GM21528 (cell line): ENCODE data around the gene ZCCHC9.
"Not testable (repeated sequence)": the region's sequence is repeated elsewhere in the genome, so short reads cannot be mapped to it uniquely, and the experiment has no call there.

ENCODE experiments used
- ATAC-seq: cut with Tn5 transposase; IDR thresholded peaks from one replicate; pipeline ENCODE4 v1.9.1; 2021; ENCODE audit warnings: mild to moderate bottlenecking, moderate library complexity; ENCODE audit not compliant: unreplicated experiment, low FRiP score

The ZCCHC9 gene

GRCh38 chr5:81301271-81302015 lies at the start of gene ZCCHC9:
Gene ZCCHC9, plus strand, starts transcription at chr5:81301587. Its CDS starts 3,171 bp downstream, at chr5:81304758.
- peak; percentile 96 for ATAC-seq

GRCh38 chr5:81251922-81252321 lies 49.5 kb upstream of the ZCCHC9 start:
- ATAC-seq: no peak

DNA sequence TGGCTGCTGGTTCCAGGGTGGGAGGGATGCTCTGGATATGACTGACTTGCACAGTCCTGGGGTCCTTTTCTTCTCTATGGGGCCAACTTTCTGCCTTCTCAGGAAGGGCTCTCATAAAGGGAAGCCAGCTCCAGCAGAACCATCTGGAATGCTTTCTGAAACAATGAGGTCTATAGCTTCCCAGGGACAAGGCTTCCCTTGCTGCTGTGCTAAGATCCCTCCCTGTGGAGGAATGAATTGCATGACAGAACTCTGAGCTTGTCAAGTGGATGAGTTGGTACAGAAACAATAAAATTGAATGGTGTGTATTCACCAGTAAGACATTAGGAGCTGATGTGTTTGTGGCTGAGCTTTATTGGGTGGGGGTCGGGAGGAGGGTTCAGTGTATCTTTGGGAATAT lies 48.5 kb upstream of the ZCCHC9 start:
- ATAC-seq: no peak

DNA sequence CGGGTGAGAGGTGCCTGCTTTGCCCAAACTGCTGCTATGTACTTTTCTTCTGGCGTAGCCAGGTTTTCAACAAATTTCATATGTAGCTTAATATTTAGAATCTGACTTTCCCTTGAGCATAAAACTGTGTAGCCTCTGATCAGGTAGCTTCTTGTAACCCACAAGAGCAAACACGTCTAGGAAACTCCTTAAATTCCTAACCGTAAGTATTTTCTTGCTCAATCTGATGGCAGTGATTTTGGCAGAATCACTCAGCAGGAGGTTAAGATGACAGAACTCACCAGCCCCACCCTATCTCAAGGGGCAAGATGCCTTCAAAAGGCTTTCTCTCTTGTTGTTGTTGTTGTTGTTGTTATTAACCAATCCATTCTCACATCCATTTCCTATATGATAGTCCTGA lies 47.5 kb upstream of the ZCCHC9 start:
- ATAC-seq: no peak

DNA sequence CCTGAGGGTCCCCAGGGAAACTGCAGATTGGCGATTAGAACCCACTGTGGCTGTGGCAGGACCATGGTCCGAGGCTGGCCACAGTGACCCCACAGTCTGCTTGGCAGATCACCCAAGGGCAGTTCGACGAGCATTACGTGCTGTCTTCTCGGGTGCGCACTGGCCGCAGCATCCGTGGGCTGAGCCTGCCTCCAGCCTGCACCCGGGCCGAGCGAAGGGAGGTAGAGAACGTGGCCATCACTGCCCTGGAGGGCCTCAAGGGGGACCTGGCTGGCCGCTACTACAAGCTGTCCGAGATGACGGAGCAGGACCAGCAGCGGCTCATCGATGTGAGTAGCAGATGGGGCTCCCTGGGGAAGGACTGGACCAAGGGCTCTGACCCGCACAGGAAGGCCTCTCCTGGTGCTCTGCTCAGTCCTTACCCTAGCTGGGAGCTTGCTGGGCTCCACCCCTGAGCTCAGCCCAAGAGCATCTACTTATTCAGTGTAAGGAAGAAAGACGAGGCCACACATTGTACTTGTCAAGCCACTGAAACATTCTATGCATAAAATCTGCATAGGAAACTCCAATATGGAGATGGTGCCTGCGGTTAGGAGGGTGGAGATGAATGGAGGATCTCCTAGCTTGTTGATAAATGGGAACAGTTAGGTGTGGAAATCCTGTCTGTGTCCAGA lies 46.4 kb upstream of the ZCCHC9 start:
- ATAC-seq: no peak

DNA sequence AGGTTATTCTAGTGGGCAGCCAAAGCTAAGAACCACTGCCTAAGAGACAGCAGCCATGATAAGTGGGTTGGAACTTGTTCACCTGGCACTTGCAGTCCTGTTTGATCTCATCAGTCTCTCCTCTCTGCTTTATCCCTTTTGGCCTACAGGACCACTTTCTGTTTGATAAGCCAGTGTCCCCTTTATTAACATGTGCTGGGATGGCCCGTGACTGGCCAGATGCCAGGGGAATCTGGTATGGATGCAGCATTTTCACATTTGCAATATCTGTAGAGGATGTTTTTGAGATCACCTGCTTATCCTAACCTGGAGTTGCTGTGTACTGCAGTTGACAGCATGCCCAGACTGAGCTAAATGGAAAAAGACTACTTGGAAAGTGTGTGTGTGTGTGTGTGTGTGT lies 44.6 kb upstream of the ZCCHC9 start:
- ATAC-seq: no peak

GRCh38 chr5:81262796-81263195 lies 38.6 kb upstream of the ZCCHC9 start:
- not testable (repeated sequence) for ATAC-seq

DNA sequence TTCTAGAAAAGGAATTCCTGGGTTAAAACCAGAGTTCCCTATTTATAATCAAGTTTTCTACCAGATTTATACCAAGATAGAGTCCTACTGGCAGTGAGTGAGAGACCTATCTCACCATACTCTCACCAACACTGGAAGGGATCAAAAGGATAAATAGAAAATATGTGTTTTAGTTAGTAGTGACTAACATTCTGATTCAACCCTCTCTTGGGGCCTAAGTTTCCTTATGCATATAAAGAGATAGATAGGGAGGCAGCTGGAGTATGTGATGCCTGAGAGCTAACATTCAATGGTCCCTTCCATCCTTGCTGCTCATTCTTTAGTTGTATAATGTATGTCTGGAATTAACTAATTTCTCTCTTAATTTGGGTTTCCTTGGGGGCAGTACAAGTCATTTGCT lies 36.3 kb upstream of the ZCCHC9 start:
- ATAC-seq: no peak

GRCh38 chr5:81268521-81269196 lies 32.7 kb upstream of the ZCCHC9 start:
- no peak for ATAC-seq

- no peak for ATAC-seq
Measured at GRCh38 chr5:81269751-81270393, 31.5 kb upstream of the ZCCHC9 start.

DNA sequence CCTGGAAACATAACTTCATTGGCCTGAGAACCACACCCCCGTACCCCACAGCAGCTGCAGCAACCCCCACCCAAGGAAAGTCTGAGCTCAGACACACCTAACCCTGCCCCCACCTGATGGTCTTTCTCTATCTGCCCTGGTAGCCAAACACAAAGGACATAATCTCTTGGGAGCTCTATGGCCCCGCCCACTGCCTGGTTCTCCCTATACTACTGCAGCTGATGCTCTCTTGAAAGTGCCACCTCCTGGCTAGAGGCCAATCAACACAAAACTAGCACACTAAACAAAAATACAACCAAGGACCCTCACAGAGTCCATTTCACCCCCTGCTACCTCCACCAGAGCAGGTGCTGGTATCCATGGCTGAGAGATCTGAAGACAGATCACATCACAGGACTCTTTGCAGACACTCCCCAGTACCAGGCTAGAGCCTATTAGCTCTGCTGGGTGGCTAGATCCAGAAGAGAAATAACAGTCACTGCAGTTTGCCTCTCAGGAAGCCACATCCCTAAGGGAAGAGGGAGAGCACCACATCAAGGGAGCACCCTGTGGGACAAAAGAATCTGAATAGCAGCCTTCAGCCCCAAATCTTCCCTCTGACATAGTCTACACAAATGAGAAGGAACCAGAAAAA lies 30.9 kb upstream of the ZCCHC9 start:
- ATAC-seq: not testable (repeated sequence)

DNA sequence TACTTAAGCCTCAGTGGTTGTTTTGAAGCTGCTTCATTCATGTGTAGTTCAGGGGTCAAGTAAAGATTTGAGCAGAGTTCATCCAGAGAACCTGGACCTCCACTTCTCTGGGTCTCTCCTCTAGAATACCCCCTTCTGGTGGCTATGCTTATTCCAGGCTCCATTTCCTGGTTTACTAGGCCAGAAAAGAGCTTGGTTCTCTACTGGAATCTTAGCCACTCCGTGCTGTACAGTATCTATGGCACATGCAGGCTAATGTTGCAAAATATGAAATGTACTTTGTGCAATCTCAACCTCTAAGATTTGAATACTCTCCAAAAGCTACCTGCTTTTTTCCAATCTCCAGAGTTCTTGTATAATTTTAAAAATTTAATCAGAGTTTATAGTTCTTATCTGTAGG lies 17.4 kb upstream of the ZCCHC9 start:
- no peak for ATAC-seq

DNA sequence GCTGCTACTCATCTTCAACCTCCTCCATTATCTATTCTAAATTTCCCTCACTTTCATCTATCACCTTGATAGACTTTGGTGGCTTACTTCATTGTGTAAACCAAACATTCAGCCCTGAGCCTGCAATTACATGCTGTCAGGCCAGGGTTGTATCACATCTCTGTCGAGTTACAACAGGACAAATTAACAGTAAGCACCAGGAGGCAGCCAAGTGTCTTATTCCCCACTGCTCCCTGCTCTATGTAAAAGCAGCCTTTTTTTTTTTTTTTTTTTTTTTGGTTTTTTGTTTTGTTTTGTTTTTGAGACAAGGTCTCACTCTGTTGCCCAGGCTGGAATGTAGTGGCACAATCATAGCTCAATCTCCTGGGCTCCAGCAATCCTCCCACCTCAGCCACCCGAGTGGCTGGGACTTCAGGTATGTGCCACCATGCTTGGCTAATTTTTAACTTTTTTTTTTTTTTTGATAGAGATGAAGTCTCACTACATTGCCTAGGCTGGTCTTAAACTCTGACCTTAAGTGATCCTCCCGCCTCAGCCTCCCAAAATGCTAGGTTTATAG lies 15.2 kb upstream of the ZCCHC9 start:
- no peak for ATAC-seq

GRCh38 chr5:81288021-81288433 lies 13.4 kb upstream of the ZCCHC9 start:
- no peak for ATAC-seq

DNA sequence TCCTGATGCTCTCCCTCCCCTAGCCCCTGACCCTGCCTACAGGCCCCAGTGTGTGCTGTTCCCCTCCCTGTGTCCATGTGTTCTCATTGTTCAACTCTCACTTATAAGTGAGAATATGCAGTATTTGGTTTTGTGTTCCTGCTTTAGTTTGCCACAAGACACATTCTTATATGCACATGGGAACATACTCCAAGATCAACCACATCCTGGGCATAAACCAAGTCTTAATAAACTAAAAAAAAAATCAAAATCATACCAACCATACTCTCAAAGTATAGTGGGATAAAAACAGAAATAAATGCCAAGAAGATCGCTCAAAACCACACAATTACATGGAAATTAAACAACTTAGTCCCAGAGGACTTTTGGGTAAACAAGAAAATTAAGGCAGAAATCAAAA lies 11.2 kb upstream of the ZCCHC9 start:
- ATAC-seq: no peak

GRCh38 chr5:81292130-81292529 lies 9.3 kb upstream of the ZCCHC9 start:
- ATAC-seq: no peak

DNA sequence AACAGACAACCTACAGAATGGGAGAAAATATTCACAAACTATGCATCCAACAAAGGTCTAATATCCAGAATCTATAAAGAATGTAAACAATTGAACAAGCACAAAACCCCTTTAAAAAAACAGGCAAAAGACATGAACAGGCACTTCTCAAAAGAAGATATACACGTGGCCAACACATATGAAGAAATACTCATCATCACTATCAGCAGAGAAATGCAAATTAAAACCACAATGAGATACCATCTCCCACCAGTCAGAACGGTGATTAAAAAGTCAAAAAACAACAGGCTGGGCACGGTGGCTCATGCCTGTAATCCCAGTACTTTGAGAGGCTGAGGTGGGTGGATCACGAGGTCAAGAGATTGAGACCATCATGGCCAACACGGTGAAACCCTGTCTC lies 7.4 kb upstream of the ZCCHC9 start:
- not testable (repeated sequence) for ATAC-seq

- no peak for ATAC-seq
Measured at GRCh38 chr5:81297531-81297930, 3.9 kb upstream of the ZCCHC9 start.

- ATAC-seq: no peak
Measured at GRCh38 chr5:81300921-81301270, 491 bp upstream of the ZCCHC9 start.

DNA sequence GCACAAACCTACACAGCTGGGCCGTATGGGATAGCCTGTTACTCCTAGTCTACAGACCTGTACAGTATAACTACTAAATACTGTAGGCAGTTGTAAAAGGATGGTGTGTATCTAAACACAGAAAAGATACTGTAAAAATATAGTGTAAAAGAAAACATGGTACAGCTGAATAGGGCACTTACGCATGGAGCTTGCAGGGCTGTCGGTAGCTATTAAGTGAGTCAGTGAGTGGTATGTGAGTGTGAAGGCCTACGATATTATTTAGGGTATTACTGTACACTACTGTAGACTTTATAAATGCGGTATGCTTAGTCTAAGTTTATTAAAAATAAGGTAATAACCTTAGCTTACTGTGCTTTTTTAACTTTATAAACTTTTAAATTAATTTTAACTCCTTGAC lies 1.2 kb downstream of the ZCCHC9 start:
- no peak for ATAC-seq
